ENCODE measurements around the gene MYLIP. TPM values are rescaled to one million over a fixed set of nuclear protein-coding genes. Genes with fewer than 3 reads are reported as not detected.
A peak's percentile ranks its signal among the peaks of the same experiment; 100 is the strongest.

The MYLIP gene
- 10 to 100 TPM; 33.5 to 61.8 (median 35.3) TPM for total RNA-seq

DNA sequence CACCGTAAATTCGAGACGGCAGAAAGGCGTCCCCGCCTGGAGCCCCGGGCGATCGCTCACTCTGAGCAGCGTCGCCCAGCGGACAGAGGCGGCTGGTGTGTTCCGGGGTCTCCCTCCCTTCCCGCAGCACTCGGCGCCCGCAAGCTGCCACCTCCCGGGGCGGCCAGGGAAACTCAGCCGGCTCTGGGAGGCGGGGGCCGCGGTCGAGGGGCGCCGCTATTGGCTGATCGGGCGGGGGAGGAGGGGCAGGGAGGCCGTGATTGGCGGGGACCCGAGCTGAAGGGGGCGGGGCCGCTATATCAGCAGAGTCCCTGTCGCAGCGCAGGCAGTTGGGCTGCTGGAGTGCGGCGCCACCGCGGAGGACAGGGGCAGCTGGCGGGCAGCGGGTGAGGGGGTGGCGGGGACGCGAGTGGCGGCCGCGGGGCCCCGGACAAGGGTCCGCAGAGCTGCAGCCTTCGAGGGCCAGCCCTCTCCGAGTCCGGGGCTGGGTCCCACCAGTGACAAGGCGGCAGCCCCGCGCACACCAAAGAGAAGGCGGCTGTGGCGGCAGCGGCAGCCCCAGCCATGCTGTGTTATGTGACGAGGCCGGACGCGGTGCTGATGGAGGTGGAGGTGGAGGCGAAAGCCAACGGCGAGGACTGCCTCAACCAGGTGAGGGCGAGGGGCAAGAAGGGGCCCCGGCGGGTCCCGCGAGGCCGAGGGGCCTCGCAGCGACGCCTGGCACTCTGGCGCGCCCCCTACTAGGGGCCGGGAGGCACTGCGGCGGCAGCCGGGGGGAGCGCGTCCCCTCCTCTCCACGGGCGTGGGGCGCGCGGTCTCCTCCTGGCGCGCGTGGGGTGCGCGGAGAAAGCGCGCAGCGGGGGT lies at the start of gene MYLIP:
TSS of gene MYLIP (plus strand) at position 328 of the 864 bp plus-strand sequence. CDS start at position 565, 237 bp downstream.
- peak; percentile 99 for DNase-seq (ENCODE audit: extremely low spot score)
- 0% methylated on average over 20 of the region's 95 CpGs for WGBS
- intact Hi-C loops (cut with DNase I) = no loop called here

DNA sequence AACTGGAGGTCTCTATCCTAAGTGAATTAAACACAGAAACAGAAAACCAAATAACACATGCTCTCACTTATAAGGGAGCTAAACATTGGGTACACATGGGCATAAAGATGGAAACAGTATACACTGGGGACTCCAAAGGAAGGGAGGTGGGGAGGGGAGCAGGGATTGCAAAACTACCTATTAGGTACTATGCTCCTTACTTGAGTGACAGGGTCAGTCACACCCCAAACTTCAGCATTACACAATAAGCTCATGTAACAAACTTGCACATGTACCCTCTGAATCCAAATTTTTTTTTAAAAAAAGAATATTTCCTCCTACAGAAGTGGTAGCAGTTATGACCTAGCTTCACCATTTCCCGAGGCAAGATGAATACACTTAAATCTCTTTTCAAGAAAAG lies 49.5 kb upstream of the MYLIP start:
- no peak for DNase-seq (ENCODE audit: extremely low spot score)
- H3K36me3 ChIP-seq = no peaks in the 10 kb centered on the region
- intact Hi-C loops (cut with DNase I) = no loop called here
- no peak overlapping the region for H3K27ac ChIP-seq (replicated peaks in 1 of 4)
- no peaks in the 10 kb centered on the region for H3K9me3 ChIP-seq
- TF ChIP-seq EP300 (IDR thresholded peaks at IDR 0.05) (no peak), POLR2AphosphoS5 (IDR thresholded peaks at IDR 0.05) (no peak), POLR2A (IDR thresholded peaks at IDR 0.05; ENCODE audit: low read depth) (no peak)
- TF ChIP-seq, protein P1, sequence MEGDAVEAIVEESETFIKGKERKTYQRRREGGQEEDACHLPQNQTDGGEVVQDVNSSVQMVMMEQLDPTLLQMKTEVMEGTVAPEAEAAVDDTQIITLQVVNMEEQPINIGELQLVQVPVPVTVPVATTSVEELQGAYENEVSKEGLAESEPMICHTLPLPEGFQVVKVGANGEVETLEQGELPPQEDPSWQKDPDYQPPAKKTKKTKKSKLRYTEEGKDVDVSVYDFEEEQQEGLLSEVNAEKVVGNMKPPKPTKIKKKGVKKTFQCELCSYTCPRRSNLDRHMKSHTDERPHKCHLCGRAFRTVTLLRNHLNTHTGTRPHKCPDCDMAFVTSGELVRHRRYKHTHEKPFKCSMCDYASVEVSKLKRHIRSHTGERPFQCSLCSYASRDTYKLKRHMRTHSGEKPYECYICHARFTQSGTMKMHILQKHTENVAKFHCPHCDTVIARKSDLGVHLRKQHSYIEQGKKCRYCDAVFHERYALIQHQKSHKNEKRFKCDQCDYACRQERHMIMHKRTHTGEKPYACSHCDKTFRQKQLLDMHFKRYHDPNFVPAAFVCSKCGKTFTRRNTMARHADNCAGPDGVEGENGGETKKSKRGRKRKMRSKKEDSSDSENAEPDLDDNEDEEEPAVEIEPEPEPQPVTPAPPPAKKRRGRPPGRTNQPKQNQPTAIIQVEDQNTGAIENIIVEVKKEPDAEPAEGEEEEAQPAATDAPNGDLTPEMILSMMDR (IDR thresholded peaks at IDR 0.05) = no peak
- WGBS = 48% methylated on average over 1 of the region's 1 CpG
- no peaks in the 10 kb centered on the region for H3K4me1 ChIP-seq
- H3K27me3 ChIP-seq = no peaks in the 10 kb centered on the region
- no peak overlapping the region for H3K4me3 ChIP-seq

More for the DNA sequence above, at the start of gene MYLIP:
- peaks cover 0 to 5% (median 0%) of the 10 kb centered on the region in 4 donors for H3K27me3 ChIP-seq
- peaks cover 19 to 53% (median 43%) of the 10 kb centered on the region in 4 donors for H3K4me1 ChIP-seq
- peak within 1 kb of the TSS; percentile 96 to 99 (median 99) for H3K4me3 ChIP-seq
- H3K27ac ChIP-seq (replicated peaks in 1 of 4) = peak within 1 kb of the TSS; percentile 94 to 98 (median 95)
- no peaks in the 10 kb centered on the region for H3K36me3 ChIP-seq
- TF ChIP-seq, protein P1 (IDR thresholded peaks at IDR 0.05) = peak; percentile 57 to 84 (median 69)
- no peak for TF ChIP-seq EP300 (IDR thresholded peaks at IDR 0.05)
- TF ChIP-seq POLR2AphosphoS5 (IDR thresholded peaks at IDR 0.05) = peak; percentile 100
- peak; percentile 99 for TF ChIP-seq POLR2A (IDR thresholded peaks at IDR 0.05; ENCODE audit: low read depth)
- H3K9me3 ChIP-seq = no peaks in the 10 kb centered on the region

DNA sequence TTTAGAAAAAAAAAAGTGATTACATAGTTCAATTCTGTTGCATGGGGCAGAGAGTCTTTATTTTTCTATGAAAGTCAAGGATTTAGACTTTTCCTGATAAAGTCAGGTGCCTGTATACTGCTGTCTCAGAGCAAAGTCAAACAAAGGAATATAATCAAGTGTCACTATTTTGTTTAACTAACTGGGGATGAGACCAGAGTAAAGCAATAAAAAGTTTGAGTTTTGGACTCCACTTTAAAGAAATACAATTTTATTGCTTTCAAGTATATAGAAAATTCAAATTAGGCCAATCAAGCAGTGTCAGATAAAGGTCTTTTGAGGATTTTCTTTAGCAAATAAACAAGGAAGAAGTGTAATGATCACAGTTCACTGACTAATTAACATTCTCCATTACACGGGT lies 48.7 kb upstream of the MYLIP start:
- 38% methylated on average over 1 of the region's 1 CpG for WGBS
- TF ChIP-seq EP300 (IDR thresholded peaks at IDR 0.05) (no peak), POLR2AphosphoS5 (IDR thresholded peaks at IDR 0.05) (no peak), POLR2A (IDR thresholded peaks at IDR 0.05; ENCODE audit: low read depth) (no peak)
- TF ChIP-seq, protein P1 (IDR thresholded peaks at IDR 0.05) = no peak
- H3K9me3 ChIP-seq = no peaks in the 10 kb centered on the region
- no peak overlapping the region for H3K27ac ChIP-seq (replicated peaks in 1 of 4)
- intact Hi-C loops (cut with DNase I) = no loop called here
- no peaks in the 10 kb centered on the region for H3K27me3 ChIP-seq
- H3K36me3 ChIP-seq = no peaks in the 10 kb centered on the region
- no peaks in the 10 kb centered on the region for H3K4me1 ChIP-seq
- no peak overlapping the region for H3K4me3 ChIP-seq
- DNase-seq (ENCODE audit: extremely low spot score) = no peak

DNA sequence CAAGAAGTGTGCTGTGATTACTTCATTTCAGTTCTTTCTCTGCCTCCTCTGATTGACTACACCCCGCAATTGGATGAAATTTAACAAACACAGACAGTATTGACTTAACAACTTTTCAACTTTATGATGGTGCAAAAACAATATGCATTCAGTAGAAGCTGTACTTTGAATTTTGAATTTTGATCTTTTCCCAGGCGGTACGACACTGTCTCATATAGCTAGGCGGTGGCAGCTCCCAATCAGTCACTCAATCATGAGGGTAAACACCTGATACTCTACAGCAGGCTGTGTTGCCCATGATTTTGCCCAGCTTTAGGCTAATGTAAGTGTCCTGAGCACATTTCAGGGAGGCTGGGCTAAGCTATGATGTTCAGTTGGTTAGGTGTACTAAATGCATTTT lies 47.6 kb upstream of the MYLIP start:
- intact Hi-C loops (cut with DNase I) = no loop called here
- Histone ChIP-seq H3K4me1 (no peaks in the 10 kb centered on the region), H3K27me3 (no peaks in the 10 kb centered on the region), H3K36me3 (no peaks in the 10 kb centered on the region), H3K27ac (replicated peaks in 1 of 4) (no peak overlapping the region), H3K4me3 (no peak overlapping the region), H3K9me3 (no peaks in the 10 kb centered on the region)
- TF ChIP-seq EP300 (IDR thresholded peaks at IDR 0.05) = no peak
- TF ChIP-seq POLR2AphosphoS5 (IDR thresholded peaks at IDR 0.05) = no peak
- WGBS = 98% methylated on average over 4 of the region's 4 CpGs
- DNase-seq (ENCODE audit: extremely low spot score) = no peak

DNA sequence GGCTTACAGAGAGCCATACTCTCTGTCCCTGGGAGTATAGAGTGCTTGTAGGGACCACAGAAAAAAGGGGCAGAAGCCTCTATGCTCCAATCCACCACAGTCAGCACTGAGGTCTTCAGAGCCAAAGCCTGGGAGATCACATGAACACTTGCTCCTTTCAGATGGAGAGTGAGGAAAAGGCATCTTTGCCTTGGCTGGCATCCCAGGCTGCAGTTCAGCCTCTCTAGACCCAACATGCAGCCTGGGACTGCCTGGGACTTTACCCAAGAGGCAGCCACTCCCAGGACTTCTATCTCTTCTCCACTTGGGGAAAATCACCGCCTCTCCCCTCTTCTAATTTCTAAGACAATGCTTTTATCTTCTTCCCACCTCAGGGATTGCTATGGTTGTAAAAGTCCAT lies 46.5 kb upstream of the MYLIP start:
- no peaks in the 10 kb centered on the region for H3K36me3 ChIP-seq
- H3K27me3 ChIP-seq = no peaks in the 10 kb centered on the region
- 92% methylated on average over 1 of the region's 1 CpG for WGBS
- no peak overlapping the region for H3K27ac ChIP-seq (replicated peaks in 1 of 4)
- TF ChIP-seq POLR2A (IDR thresholded peaks at IDR 0.05; ENCODE audit: low read depth) = no peak
- TF ChIP-seq, protein P1 (IDR thresholded peaks at IDR 0.05) = no peak
- TF ChIP-seq POLR2AphosphoS5 (IDR thresholded peaks at IDR 0.05) = no peak
- no peak for TF ChIP-seq EP300 (IDR thresholded peaks at IDR 0.05)
- H3K4me1 ChIP-seq = no peaks in the 10 kb centered on the region
- intact Hi-C loops (cut with DNase I) = no loop called here
- H3K9me3 ChIP-seq = no peaks in the 10 kb centered on the region
- H3K4me3 ChIP-seq = no peak overlapping the region
- no peak for DNase-seq (ENCODE audit: extremely low spot score)
